HCT116 (cell line): ENCODE results near the gene SNW1. TPM values are rescaled to one million over a fixed set of nuclear protein-coding genes. Genes with fewer than 3 reads are reported as not detected.

ENCODE experiments used
- ATAC-seq: fragments of 200-7000 bp; cut with Tn5 transposase; 2 replicates; pipeline ENCODE4 v1.9.1; 2020; ENCODE audit warnings: mild to moderate bottlenecking, moderate library complexity
- BruUV-seq: library from RNA; stranded (reverse); fragments of 400-500 nt; replicated peaks from 2 replicates; lab custom pipeline; 2021; lab: Mats Ljungman, UMichigan
- CTCF ChIA-PET: fragments of 300-600 bp; sonication (Branson Sonifier 250); formaldehyde crosslinking; loops from one replicate; lab custom pipeline; 2021; ENCODE audit warnings: antibody characterized with exemption; lab: Charles Lee
- POLR2A ChIA-PET: fragments of 300-600, 350-600 bp; sonication (Branson Sonifier 250); formaldehyde crosslinking; loops from one replicate; lab custom pipeline; 2021; ENCODE audit warnings: antibody characterized with exemption; lab: Charles Lee
- RAD21 ChIA-PET, 2 experiments: fragments of 300-600 bp; sonication (Branson Sonifier 250); formaldehyde crosslinking; loops; one replicate each; lab custom pipeline; 2023; ENCODE audit warnings: low total read pairs in 2 of 2; ENCODE audit not compliant: uncharacterized antibody in 2 of 2, unreplicated experiment in 2 of 2, low non-redundant PET in 1 of 2; lab: Charles Lee
- DNase-seq: peaks from one replicate; pipeline ENCODE4 v3.0.0-alpha.2; 2010; ENCODE audit warnings: low read depth, low spot score
- H2AFZ ChIP-seq: fragments of 200-600 bp; shearing (Covaris generic), sonication (generic); 2 replicates; pipeline ENCODE4 v1.6.1; 2017; ENCODE audit warnings: low read depth, mixed run types, mixed read lengths, antibody characterized with exemption, low read length; ENCODE audit not compliant: poor library complexity, severe bottlenecking
- H3K27ac ChIP-seq: 2 replicates; pipeline ENCODE4 v1.5.1; 2012; ENCODE audit warnings: low read depth, low read length
- H3K27me3 ChIP-seq: fragments of 200-600 bp; sonication (generic); 2 replicates; pipeline ENCODE4 v1.6.1; 2016; ENCODE audit warnings: mixed run types, low read length, mixed read lengths; ENCODE audit not compliant: insufficient read depth
- H3K36me3 ChIP-seq, 2 experiments: fragments of 200-500 bp in 1 of 2; fragments of 200-600 bp in 1 of 2; sonication (Bioruptor generic) in 1 of 2; sonication (generic) in 1 of 2; 2 replicates each; pipeline versions ENCODE4 v1.5.1 to v1.6.1; 2014 to 2016; ENCODE audit warnings: low read length in 2 of 2, inconsistent platforms in 1 of 2, mixed read lengths in 1 of 2, mixed run types in 1 of 2; ENCODE audit not compliant: insufficient read depth in 2 of 2, control insufficient read depth in 1 of 2
- H3K4me1 ChIP-seq, 2 experiments: fragments of 200-600 bp in 1 of 2; sonication (generic) in 1 of 2; 2 replicates each; pipeline versions ENCODE4 v1.5.1 to v1.6.1; 2012 to 2017; ENCODE audit warnings: low read length in 2 of 2, inconsistent platforms in 1 of 2, mild to moderate bottlenecking in 1 of 2, mixed read lengths in 1 of 2, mixed run types in 1 of 2, moderate library complexity in 1 of 2; ENCODE audit not compliant: insufficient read depth in 2 of 2, control insufficient read depth in 1 of 2
- H3K4me2 ChIP-seq: fragments of 200-600 bp; sonication (generic); 2 replicates; pipeline ENCODE4 v1.6.1; 2017; ENCODE audit warnings: mixed run types, low read length, mixed read lengths
- H3K4me3 ChIP-seq, 2 experiments: fragments of 200-600 bp in 1 of 2; sonication (generic) in 1 of 2; replicated peaks in 1 of 2; 2 replicates each; pipeline ENCODE4 v1.5.1; 2011 to 2016; ENCODE audit warnings: low read length in 2 of 2, control low read depth in 1 of 2, low read depth in 1 of 2, mild to moderate bottlenecking in 1 of 2, mixed read lengths in 1 of 2, mixed run types in 1 of 2
- H3K79me2 ChIP-seq: fragments of 200-600 bp; sonication (generic); 2 replicates; pipeline ENCODE4 v1.6.1; 2017; ENCODE audit warnings: mild to moderate bottlenecking, mixed run types, low read length, moderate library complexity, mixed read lengths; ENCODE audit not compliant: insufficient read depth
- H3K9ac ChIP-seq: fragments of 200-600 bp; sonication (generic); 2 replicates; pipeline ENCODE4 v1.6.1; 2016; ENCODE audit warnings: low read length, mixed read lengths
- H3K9me2 ChIP-seq: fragments of 200-600 bp; sonication (generic), shearing (Covaris generic); 2 replicates; pipeline ENCODE4 v1.6.1; 2017; ENCODE audit warnings: mixed run types, mild to moderate bottlenecking, moderate library complexity; ENCODE audit not compliant: insufficient read depth
- H3K9me3 ChIP-seq, 2 experiments: fragments of 200-500 bp in 1 of 2; fragments of 200-600 bp in 1 of 2; sonication (Bioruptor generic) in 1 of 2; sonication (generic) in 1 of 2; 2 replicates each; pipeline ENCODE4 v1.6.1; 2014 to 2017; ENCODE audit warnings: low read length in 2 of 2, mixed read lengths in 2 of 2, inconsistent platforms in 1 of 2, low read depth in 1 of 2, mild to moderate bottlenecking in 1 of 2, mixed run types in 1 of 2, moderate library complexity in 1 of 2; ENCODE audit not compliant: control insufficient read depth in 1 of 2, insufficient read depth in 1 of 2
- H4K20me1 ChIP-seq: fragments of 200-600 bp; sonication (generic), shearing (Covaris generic); 2 replicates; pipeline ENCODE4 v1.6.1; 2017; ENCODE audit warnings: mixed run types, mild to moderate bottlenecking, moderate library complexity; ENCODE audit not compliant: insufficient read depth
- EGR1 ChIP-seq: IDR thresholded peaks from 2 replicates; pipeline ENCODE4 v1.6.1; 2012; ENCODE audit warnings: low read depth
- ELF1 ChIP-seq: IDR thresholded peaks from 2 replicates; pipeline ENCODE4 v1.6.1; 2012; ENCODE audit warnings: low read depth, borderline replicate concordance
- EZH2phosphoT487 ChIP-seq: fragments of 200-600 bp; IDR thresholded peaks from 2 replicates; pipeline ENCODE4 v1.6.1; 2018; ENCODE audit warnings: antibody characterized with exemption, borderline replicate concordance
- FOSL1 ChIP-seq: IDR thresholded peaks from 2 replicates; pipeline ENCODE4 v1.6.1; 2012; ENCODE audit warnings: low read depth
- JUND ChIP-seq: IDR thresholded peaks from 2 replicates; pipeline ENCODE4 v1.6.1; 2012
- POLR2A ChIP-seq: IDR thresholded peaks from 2 replicates; pipeline ENCODE4 v1.7.0; 2011; ENCODE audit warnings: borderline replicate concordance; ENCODE audit not compliant: insufficient read depth, insufficient read length; ENCODE audit errors: extremely low read depth
- POLR2AphosphoS5 ChIP-seq: IDR thresholded peaks from 2 replicates; pipeline ENCODE4 v1.6.1; 2011; ENCODE audit warnings: mild to moderate bottlenecking, low read depth, low read length, moderate library complexity
- TCF7L2 ChIP-seq: IDR thresholded peaks from 2 replicates; pipeline ENCODE4 v1.7.0; 2011; ENCODE audit warnings: borderline replicate concordance, inconsistent platforms; ENCODE audit not compliant: insufficient read depth, insufficient read length; ENCODE audit errors: extremely low read depth
- ZNF274 ChIP-seq: fragments of 200-500 bp; sonication (Bioruptor generic); IDR thresholded peaks from 2 replicates; pipeline ENCODE4 v1.6.1; 2014; ENCODE audit warnings: mild to moderate bottlenecking, low read depth, low read length, inconsistent platforms
- intact Hi-C: fragments of 100-400 bp; cut with micrococcal nuclease; formaldehyde crosslinking; loops from 2 replicates; pipeline ENCODE4 v1.10.0; 2022
- total RNA-seq: library from RNA; stranded (reverse); gene quantifications from one replicate; pipeline ENCODE4 v1.2.1, GENCODE V29; 2021; ENCODE audit not compliant: unreplicated experiment
- TF ChIP-seq, protein P1 (sequence below): IDR thresholded peaks from 2 replicates; pipeline ENCODE4 v1.6.1; 2012; ENCODE audit warnings: low read depth
- TF ChIP-seq, protein P2 (sequence below): IDR thresholded peaks from 2 replicates; pipeline ENCODE4 v1.6.1; 2012
- TF ChIP-seq, protein P3 (sequence below): IDR thresholded peaks from 2 replicates; pipeline ENCODE4 v1.6.1; 2011; ENCODE audit warnings: mild to moderate bottlenecking, low read length, moderate library complexity; ENCODE audit not compliant: insufficient replicate concordance; ENCODE audit errors: extremely low read depth

The SNW1 gene
- total RNA-seq, 1 experiment from 2014 or later, result 102 TPM

DNA sequence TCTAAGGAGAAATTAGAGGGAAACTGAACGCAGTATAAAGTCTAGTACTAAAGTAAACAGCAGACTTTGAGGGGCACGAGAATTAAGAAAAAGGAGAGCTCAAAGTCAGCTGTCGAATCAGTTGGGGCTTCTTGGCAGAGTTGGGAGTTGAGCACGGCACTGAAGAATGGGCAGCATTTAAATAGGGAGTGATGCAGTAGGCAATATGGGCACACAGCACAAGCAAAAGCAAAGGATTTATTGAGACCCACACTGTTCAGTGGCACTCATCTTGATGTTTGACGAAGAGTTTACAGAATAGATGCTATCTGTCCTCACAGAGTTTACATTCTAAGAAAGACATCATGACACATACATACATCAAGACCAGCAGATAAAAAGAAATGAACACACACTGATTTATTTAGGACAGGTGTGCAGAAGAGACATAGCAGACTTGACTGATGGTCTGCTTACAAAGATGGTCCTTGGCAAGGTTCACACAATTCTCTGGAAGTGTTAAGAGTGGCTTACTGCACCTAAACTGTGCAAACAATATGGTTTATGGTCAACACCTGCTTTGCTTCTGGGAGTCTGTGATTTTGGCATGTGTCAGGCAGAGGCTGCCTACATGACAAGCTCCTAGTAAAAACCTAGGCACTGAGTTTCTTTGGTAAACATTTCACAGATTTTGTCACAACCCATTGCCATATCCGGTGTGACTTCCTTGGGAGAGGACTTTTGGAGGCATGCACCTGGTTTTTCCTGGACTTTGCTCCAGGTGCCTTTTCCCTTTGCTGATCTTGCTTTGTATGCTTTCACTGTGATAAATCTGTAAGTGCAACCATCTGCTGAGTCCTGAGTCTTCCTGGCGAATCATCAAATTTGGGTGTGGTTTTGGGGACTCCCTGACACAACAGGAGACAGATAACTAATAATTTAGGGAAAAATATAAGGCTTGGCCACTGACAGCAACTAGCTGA lies 79.5 kb downstream of the SNW1 start:
- no peak overlapping the region for H3K4me3 ChIP-seq
- no peak overlapping the region for H3K27ac ChIP-seq
- no peak overlapping the region for H2AFZ ChIP-seq
- H3K4me1 ChIP-seq, result peaks cover 4% of the 10 kb centered on the region in 2 experiments; a peak in 3 of 4 replicates
- H3K27me3 ChIP-seq, result no peaks in the 10 kb centered on the region
- ChIA-PET CTCF (no interaction called here), POLR2A (no interaction called here), RAD21 (no interaction called here)
- peaks cover 5% of the 10 kb centered on the region in 2 experiments; a peak in 1 of 4 replicates for H3K36me3 ChIP-seq
- no peaks in the 10 kb centered on the region for H4K20me1 ChIP-seq
- DNase-seq (no peak), ATAC-seq (no peak)
- no peak for TF ChIP-seq POLR2AphosphoS5
- no peak for TF ChIP-seq FOSL1
- no peak for TF ChIP-seq JUND
- no peak for TF ChIP-seq EGR1
- TF ChIP-seq ELF1, result no peak
- no peak for TF ChIP-seq EZH2phosphoT487
- no peak for TF ChIP-seq POLR2A
- TF ChIP-seq, protein P1, sequence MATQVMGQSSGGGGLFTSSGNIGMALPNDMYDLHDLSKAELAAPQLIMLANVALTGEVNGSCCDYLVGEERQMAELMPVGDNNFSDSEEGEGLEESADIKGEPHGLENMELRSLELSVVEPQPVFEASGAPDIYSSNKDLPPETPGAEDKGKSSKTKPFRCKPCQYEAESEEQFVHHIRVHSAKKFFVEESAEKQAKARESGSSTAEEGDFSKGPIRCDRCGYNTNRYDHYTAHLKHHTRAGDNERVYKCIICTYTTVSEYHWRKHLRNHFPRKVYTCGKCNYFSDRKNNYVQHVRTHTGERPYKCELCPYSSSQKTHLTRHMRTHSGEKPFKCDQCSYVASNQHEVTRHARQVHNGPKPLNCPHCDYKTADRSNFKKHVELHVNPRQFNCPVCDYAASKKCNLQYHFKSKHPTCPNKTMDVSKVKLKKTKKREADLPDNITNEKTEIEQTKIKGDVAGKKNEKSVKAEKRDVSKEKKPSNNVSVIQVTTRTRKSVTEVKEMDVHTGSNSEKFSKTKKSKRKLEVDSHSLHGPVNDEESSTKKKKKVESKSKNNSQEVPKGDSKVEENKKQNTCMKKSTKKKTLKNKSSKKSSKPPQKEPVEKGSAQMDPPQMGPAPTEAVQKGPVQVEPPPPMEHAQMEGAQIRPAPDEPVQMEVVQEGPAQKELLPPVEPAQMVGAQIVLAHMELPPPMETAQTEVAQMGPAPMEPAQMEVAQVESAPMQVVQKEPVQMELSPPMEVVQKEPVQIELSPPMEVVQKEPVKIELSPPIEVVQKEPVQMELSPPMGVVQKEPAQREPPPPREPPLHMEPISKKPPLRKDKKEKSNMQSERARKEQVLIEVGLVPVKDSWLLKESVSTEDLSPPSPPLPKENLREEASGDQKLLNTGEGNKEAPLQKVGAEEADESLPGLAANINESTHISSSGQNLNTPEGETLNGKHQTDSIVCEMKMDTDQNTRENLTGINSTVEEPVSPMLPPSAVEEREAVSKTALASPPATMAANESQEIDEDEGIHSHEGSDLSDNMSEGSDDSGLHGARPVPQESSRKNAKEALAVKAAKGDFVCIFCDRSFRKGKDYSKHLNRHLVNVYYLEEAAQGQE, result no peak
- TF ChIP-seq TCF7L2, result no peak
- TF ChIP-seq, protein P2, sequence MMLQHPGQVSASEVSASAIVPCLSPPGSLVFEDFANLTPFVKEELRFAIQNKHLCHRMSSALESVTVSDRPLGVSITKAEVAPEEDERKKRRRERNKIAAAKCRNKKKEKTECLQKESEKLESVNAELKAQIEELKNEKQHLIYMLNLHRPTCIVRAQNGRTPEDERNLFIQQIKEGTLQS, result no peak
- TF ChIP-seq, protein P3, sequence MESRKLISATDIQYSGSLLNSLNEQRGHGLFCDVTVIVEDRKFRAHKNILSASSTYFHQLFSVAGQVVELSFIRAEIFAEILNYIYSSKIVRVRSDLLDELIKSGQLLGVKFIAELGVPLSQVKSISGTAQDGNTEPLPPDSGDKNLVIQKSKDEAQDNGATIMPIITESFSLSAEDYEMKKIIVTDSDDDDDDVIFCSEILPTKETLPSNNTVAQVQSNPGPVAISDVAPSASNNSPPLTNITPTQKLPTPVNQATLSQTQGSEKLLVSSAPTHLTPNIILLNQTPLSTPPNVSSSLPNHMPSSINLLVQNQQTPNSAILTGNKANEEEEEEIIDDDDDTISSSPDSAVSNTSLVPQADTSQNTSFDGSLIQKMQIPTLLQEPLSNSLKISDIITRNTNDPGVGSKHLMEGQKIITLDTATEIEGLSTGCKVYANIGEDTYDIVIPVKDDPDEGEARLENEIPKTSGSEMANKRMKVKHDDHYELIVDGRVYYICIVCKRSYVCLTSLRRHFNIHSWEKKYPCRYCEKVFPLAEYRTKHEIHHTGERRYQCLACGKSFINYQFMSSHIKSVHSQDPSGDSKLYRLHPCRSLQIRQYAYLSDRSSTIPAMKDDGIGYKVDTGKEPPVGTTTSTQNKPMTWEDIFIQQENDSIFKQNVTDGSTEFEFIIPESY, result no peak
- TF ChIP-seq ZNF274, result no peak
- H3K9ac ChIP-seq, result no peak overlapping the region
- H3K79me2 ChIP-seq, result no peaks in the 10 kb centered on the region
- H3K9me3 ChIP-seq, result no peaks in the 10 kb centered on the region
- H3K4me2 ChIP-seq, result no peak overlapping the region
- BruUV-seq, result no TSS peak
- H3K9me2 ChIP-seq, result no peaks in the 10 kb centered on the region
- intact Hi-C loops, result no loop called here
